ENCODE measurements around the gene WASHC4.

WASHC4 gene

GRCh38 chr12:105107494-105108371 lies at the start of gene WASHC4:
Gene WASHC4 (plus strand): TSS chr12:105107731. CDS start chr12:105107801, 70 bp downstream.
- DNase-seq (ENCODE audit: low read depth) = peak; percentile 90

- no peak for DNase-seq (ENCODE audit: low read depth)
These were observed 46.7 kb upstream of the WASHC4 start for GRCh38 chr12:105060715-105061378.

DNA sequence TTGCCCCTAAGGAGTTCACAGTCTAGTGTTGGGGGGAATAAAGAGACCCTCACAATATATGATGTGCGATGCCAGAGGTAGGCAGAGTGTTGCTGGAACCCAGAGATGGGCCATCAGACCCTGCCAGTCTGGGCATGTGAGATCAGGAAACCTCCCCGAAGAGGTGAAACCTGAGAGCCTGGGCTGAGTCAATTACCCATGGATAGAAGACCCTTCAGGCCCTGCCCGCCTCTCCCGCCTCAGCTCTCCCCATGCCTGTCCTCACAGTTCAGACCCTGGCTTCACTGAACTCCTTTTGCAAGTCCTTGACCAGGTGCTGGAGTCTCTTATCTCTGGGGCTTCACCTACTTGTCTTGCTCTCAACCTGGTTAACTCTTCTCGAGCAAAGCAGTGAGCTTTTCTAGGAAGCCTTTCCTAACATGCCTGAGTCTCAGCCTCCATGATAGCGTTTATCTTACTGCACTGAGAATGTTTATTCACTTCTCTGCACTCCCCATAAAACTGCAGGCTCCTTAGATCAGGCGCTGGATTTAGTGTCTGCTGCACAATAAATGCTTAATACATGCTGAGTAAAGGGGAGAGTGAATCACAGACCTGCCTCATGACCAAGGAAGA lies 42.9 kb upstream of the WASHC4 start:
- DNase-seq (ENCODE audit: low read depth) = no peak

GRCh38 chr12:105067511-105068031 lies 40.0 kb upstream of the WASHC4 start:
- no peak for DNase-seq (ENCODE audit: low read depth)

GRCh38 chr12:105069936-105070702 lies 37.4 kb upstream of the WASHC4 start:
- DNase-seq (ENCODE audit: low read depth) = no peak

- no peak for DNase-seq (ENCODE audit: low read depth)
These were observed 35.5 kb upstream of the WASHC4 start for GRCh38 chr12:105071981-105072380.

GRCh38 chr12:105072888-105073488 lies 34.5 kb upstream of the WASHC4 start:
- no peak for DNase-seq (ENCODE audit: low read depth)

DNA sequence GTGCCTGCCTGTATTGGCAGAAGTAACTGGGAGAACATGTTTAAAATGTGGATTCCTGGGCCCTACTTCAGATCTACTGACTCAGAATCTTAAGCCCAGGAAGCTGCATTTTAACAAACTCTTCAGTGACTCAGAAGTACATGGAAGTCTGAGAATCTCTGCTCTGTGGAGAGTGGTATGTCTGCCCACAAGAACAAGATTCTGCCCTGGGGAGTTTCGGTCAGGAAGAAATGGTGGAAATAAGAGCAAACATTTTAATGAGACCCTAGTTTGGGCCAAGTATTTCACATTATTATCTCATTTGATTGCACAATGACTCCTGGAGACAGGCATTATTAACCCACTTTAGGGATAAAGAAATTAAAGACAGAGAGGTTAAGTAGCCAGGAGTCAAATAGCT lies 31.4 kb upstream of the WASHC4 start:
- DNase-seq (ENCODE audit: low read depth) = no peak

GRCh38 chr12:105076913-105077312 lies 30.6 kb upstream of the WASHC4 start:
- DNase-seq (ENCODE audit: low read depth) = no peak

- no peak for DNase-seq (ENCODE audit: low read depth)
These were observed 30.1 kb upstream of the WASHC4 start for GRCh38 chr12:105077435-105077834.

GRCh38 chr12:105078712-105079570 lies 28.6 kb upstream of the WASHC4 start:
- DNase-seq (ENCODE audit: low read depth) = no peak

DNA sequence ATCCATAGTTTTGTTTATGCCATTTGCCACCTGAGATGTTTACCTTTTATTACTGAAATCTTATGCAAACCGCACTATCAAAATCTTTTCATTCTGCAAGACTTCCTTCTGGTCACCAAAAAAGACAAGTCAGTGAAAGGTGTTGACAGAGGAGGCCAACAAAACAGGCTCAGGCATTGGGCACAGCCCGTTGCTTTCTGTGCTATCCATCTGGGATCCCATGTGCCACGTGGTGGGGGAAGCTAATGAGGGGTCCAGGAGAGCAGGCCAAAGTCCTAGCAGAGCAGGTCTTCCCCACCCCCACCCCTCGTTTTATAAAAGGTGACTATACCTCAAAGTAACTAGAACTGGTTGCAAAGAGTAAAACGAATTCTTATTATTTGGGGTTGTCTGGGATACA lies 24.5 kb upstream of the WASHC4 start:
- no peak for DNase-seq (ENCODE audit: low read depth)

- DNase-seq (ENCODE audit: low read depth) = no peak
These were observed 23.9 kb upstream of the WASHC4 start for GRCh38 chr12:105083551-105084105.

- DNase-seq (ENCODE audit: low read depth) = peak; percentile 18
These were observed 23.0 kb upstream of the WASHC4 start, which contains the start of gene ALDH1L2 for GRCh38 chr12:105084251-105085250. Gene ALDH1L2 (minus strand): TSS chr12:105084458. CDS start chr12:105084436, 22 bp downstream.

DNA sequence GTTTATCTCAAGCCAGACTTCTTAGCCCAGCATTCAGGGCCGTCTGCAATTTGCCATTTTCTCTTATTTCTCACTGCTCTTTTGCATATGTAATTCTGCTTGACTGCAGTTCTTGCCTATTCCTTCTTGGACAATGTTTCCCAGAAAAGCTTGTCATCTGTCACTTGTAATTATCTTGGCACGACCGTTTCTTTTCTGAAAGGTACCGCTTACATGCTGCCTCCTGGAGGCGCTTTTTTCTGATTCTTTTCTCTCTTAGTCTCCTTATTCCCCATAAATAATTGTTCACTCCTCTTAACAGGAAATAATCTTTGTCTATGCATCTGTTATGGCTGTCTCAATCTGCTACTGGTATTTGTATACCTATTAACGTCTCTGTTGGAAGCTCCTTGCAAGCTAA lies 22.0 kb upstream of the WASHC4 start:
- no peak for DNase-seq (ENCODE audit: low read depth)

DNA sequence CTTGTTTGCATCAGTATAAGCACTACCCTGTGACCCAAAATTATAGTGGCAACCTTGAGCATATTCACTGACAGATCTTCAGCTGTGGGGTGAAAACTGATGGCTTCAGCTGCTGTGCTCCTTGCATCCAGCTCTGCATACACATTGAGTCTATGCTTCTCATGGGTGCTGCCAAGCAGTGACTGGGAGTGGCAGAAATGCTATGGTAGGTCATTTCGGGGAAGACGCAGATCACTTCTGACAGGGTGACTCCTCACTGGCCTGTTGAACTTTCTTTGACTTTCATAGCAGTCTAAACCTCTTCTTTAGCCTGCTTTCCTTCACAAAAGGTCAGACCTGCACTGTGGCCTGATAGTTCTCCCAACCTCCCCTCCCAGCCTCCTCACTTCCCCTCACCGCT lies 17.7 kb upstream of the WASHC4 start:
- no peak for DNase-seq (ENCODE audit: low read depth)

- DNase-seq (ENCODE audit: low read depth) = no peak
These were observed 17.2 kb upstream of the WASHC4 start for GRCh38 chr12:105090361-105090760.

GRCh38 chr12:105091476-105092206 lies 15.9 kb upstream of the WASHC4 start:
- DNase-seq (ENCODE audit: low read depth) = no peak

Measured in T-helper 22 cell (primary cell).